A673 (cell line): ENCODE results near the gene CORT.
"Not testable (repeated sequence)": the region's sequence is repeated elsewhere in the genome, so short reads cannot be mapped to it uniquely, and the experiment has no call there.

Experiments used
- CTCF ChIP-seq: fragments of 300-800, 200-600 bp; sonication (generic); conservative IDR thresholded peaks from 2 replicates; pipeline ENCODE4 v1.5.1; 2017; ENCODE audit warnings: low read depth, mild to moderate bottlenecking, antibody characterized with exemption, low read length, moderate library complexity, mixed read lengths
- EZH2 ChIP-seq: fragments of 200-600 bp; sonication (generic); IDR thresholded peaks from 2 replicates; pipeline ENCODE4 v1.6.1; 2017; ENCODE audit warnings: borderline replicate concordance, low read depth, mild to moderate bottlenecking, mixed read lengths, antibody characterized with exemption, low read length; ENCODE audit not compliant: poor library complexity, severe bottlenecking

- not testable (repeated sequence) for TF ChIP-seq CTCF, EZH2
Measured at GRCh38 chr1:10415967-10416366, 33.9 kb upstream of the CORT start.
